DOHH2 (cell line): ENCODE results near the gene SEMA4D.

Experiments
- CTCF ChIP-seq: fragments of 200-600 bp; sonication (generic); IDR thresholded peaks from one replicate; pipeline ENCODE4 v1.5.1; 2014; ENCODE audit warnings: antibody characterized with exemption, mild to moderate bottlenecking, low read depth, low read length; ENCODE audit not compliant: poor library complexity, severe bottlenecking
- EZH2phosphoT487 ChIP-seq: fragments of 200-600 bp; sonication (generic); IDR thresholded peaks from 2 replicates; pipeline ENCODE4 v1.6.1; 2017; ENCODE audit warnings: borderline replicate concordance, mild to moderate bottlenecking, antibody characterized with exemption, low read length, moderate library complexity, mixed read lengths

GRCh38 chr9:89330513-89330912 is 167.4 kb downstream of the SEMA4D start:
- no peak for TF ChIP-seq CTCF
- no peak for TF ChIP-seq EZH2phosphoT487
